Activated CD8-positive, alpha-beta memory T cell treated with anti-CD3 and anti-CD28 coated beads, Interleukin-2, amount 10 ng/mL, durations not matched to agents 7 days and 5 days (primary cell): ENCODE measurements around the gene BNIP3. TPM values are rescaled to one million over a fixed set of nuclear protein-coding genes. Genes with fewer than 3 reads are reported as not detected.
"Not testable (repeated sequence)": the region's sequence is repeated elsewhere in the genome, so short reads cannot be mapped to it uniquely, and the experiment has no call there.

Experiments used
- ATAC-seq: fragments of 150-1000 bp; cut with Tn5 transposase; one replicate; pipeline ENCODE4 v1.10.0; 2021; ENCODE audit warnings: moderate library complexity
- CTCF ChIA-PET: fragments of 350-600 bp; sonication (Branson Sonifier 250); formaldehyde crosslinking; loops from one replicate; lab custom pipeline; 2021; ENCODE audit warnings: antibody characterized with exemption; lab: Charles Lee
- DNase-seq: peaks from one replicate; pipeline ENCODE4 v3.0.0-alpha.2; 2020
- H3K27ac Mint-ChIP-seq: one replicate; pipeline ENCODE4 v1.8.0; 2021; ENCODE audit warnings: mild to moderate bottlenecking, mixed read lengths
- H3K27me3 Mint-ChIP-seq: one replicate; pipeline ENCODE4 v1.8.0; 2021; ENCODE audit warnings: mixed read lengths
- H3K36me3 Mint-ChIP-seq: one replicate; pipeline ENCODE4 v1.8.0; 2021; ENCODE audit warnings: mild to moderate bottlenecking, mixed read lengths
- H3K4me1 Mint-ChIP-seq: one replicate; pipeline ENCODE4 v1.8.0; 2021; ENCODE audit warnings: mixed read lengths
- H3K4me3 Mint-ChIP-seq: one replicate; pipeline ENCODE4 v1.8.0; 2021; ENCODE audit warnings: mild to moderate bottlenecking, moderate library complexity, mixed read lengths
- H3K9me3 Mint-ChIP-seq: one replicate; pipeline ENCODE4 v1.8.0; 2022; ENCODE audit warnings: low read depth, mixed read lengths
- total RNA-seq, 2 experiments: library from RNA; stranded (reverse); gene quantifications; one replicate each; pipeline ENCODE4 v1.2.3, GENCODE V29; 2021

BNIP3 gene
- total RNA-seq, 2 experiments from 2014 or later, result 21.9 to 39.2 TPM

GRCh38 chr10:131949908-131950307 is 31.8 kb downstream of the BNIP3 start:
- H3K9me3 Mint-ChIP-seq, H3K27ac Mint-ChIP-seq, H3K27me3 Mint-ChIP-seq, DNase-seq, ATAC-seq, H3K4me1 Mint-ChIP-seq, H3K4me3 Mint-ChIP-seq, CTCF ChIA-PET: not testable (repeated sequence)
- H3K36me3 Mint-ChIP-seq, result peaks cover 61% of the 10 kb centered on the region

GRCh38 chr10:131949041-131949862 is 32.5 kb downstream of the BNIP3 start:
- Mint-ChIP-seq H3K36me3 (peaks cover 55% of the 10 kb centered on the region), H3K27ac (no peak overlapping the region), H3K9me3 (no peaks in the 10 kb centered on the region), H3K4me3 (no peak overlapping the region), H3K4me1 (no peaks in the 10 kb centered on the region), H3K27me3 (no peaks in the 10 kb centered on the region)
- CTCF ChIA-PET, result no interaction called here
- DNase-seq (no peak), ATAC-seq (no peak)

DNA sequence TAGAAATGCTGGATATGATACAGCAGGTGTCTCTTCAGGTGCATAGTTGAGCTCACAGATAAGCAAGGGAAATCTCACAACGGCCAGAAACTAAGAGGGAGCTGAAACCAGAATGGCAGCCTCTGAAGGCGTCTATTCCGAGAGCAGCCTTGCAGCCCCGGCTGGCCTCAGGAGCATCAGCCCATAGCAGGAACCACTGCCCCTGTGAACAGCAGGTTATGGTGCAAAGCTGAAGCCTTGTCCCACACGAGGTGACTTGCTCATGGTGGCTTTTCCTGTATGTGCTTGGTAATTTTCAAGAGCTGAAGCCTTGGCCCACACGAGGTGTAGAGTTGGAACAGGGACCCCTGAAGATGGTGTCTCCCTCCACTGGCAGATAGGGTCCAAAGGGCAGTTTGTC is 33.2 kb downstream of the BNIP3 start:
- no peaks in the 10 kb centered on the region for H3K27me3 Mint-ChIP-seq
- H3K4me1 Mint-ChIP-seq, result no peaks in the 10 kb centered on the region
- H3K9me3 Mint-ChIP-seq, result no peaks in the 10 kb centered on the region
- H3K36me3 Mint-ChIP-seq, result peaks cover 59% of the 10 kb centered on the region
- H3K27ac Mint-ChIP-seq, result no peak overlapping the region
- no peak for ATAC-seq
- CTCF ChIA-PET, result no interaction called here
- no peak overlapping the region for H3K4me3 Mint-ChIP-seq
- DNase-seq, result no peak

DNA sequence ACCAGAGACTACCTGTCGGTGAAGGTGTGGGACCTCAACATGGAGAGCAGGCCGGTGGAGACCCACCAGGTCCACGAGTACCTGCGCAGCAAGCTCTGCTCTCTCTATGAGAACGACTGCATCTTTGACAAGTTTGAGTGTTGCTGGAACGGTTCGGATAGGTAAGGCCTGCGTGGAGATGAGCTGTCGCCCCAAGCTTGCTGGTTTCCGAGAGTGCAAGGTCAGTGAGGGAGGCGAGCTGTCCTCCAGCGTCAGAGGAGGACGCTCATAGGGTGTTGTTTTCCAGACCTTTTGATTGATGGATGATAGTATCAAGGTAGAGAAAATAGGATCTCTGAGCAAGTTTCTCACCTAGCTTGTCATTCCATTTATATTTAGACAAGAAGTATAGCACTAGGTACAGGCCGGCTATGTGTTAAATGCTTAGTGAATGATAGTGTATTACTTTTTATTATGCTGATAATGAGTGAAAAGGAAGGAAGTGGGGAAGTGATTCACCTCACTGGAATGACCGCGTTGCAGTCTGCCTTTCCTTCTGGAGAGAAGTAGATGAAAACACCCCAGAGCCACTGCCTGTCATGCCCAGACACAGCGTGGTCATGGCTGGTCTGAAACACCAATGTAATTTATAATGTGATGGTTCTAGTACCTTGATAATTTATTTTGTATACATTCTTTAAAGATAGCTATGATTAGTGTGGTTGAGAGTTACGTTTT is 33.9 kb downstream of the BNIP3 start:
- Mint-ChIP-seq H3K27me3 (no peaks in the 10 kb centered on the region), H3K27ac (no peak overlapping the region), H3K36me3 (peaks cover 62% of the 10 kb centered on the region), H3K9me3 (no peaks in the 10 kb centered on the region), H3K4me3 (no peak overlapping the region), H3K4me1 (peaks cover 2% of the 10 kb centered on the region)
- DNase-seq, result no peak
- CTCF ChIA-PET, result no interaction called here
- ATAC-seq, result no peak

GRCh38 chr10:131946880-131947279 is 34.8 kb downstream of the BNIP3 start:
- DNase-seq (no peak), ATAC-seq (no peak)
- Mint-ChIP-seq H3K9me3 (no peaks in the 10 kb centered on the region), H3K4me1 (peaks cover 2% of the 10 kb centered on the region), H3K27ac (no peak overlapping the region), H3K27me3 (no peaks in the 10 kb centered on the region), H3K36me3 (peaks cover 66% of the 10 kb centered on the region), H3K4me3 (no peak overlapping the region)
- CTCF ChIA-PET, result no interaction called here

- peak overlapping the region; percentile 4 for H3K27ac Mint-ChIP-seq
- no peak overlapping the region for H3K4me3 Mint-ChIP-seq
- DNase-seq, result no peak
- peaks cover 2% of the 10 kb centered on the region for H3K4me1 Mint-ChIP-seq
- no peaks in the 10 kb centered on the region for H3K27me3 Mint-ChIP-seq
- H3K36me3 Mint-ChIP-seq, result peaks cover 66% of the 10 kb centered on the region
- no peak for ATAC-seq
- no peaks in the 10 kb centered on the region for H3K9me3 Mint-ChIP-seq
- CTCF ChIA-PET, result no interaction called here
Observed at GRCh38 chr10:131946321-131946751, 35.4 kb downstream of the BNIP3 start.

DNA sequence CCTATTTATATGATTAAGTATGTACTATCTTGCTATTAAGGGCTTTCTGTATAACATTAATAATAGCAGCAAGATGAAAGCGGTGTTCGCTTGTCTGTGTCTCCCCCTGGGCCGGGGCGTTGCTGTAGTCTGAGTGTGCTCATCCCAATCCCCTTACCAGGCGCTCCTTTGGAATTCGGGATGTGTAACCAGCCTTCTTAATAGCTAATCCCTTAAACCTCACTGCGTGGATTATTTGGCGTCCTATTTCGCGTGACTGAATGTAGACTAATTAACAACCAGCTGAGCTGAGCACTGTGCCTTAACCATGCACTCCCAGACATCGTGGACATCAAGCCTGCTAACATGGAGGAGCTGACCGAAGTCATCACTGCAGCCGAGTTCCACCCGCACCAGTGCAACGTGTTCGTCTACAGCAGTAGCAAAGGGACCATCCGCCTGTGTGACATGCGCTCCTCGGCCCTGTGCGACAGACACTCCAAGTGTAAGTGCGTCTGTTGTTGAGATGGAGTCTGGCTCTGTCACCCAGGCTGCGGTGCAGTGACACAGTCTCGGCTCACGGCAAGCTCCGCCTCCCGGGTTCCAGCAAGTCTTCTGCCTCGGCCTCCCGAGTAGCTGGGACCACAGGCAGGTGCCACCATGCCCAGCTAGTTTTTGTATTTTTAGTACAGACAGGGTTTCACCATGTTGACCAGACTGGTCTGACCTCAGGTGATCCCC is 36.6 kb downstream of the BNIP3 start:
- Mint-ChIP-seq H3K36me3 (peaks cover 65% of the 10 kb centered on the region), H3K9me3 (no peaks in the 10 kb centered on the region), H3K4me1 (peaks cover 2% of the 10 kb centered on the region), H3K27ac (no peak overlapping the region), H3K4me3 (no peak overlapping the region), H3K27me3 (no peaks in the 10 kb centered on the region)
- DNase-seq, result no peak
- no peak for ATAC-seq
- CTCF ChIA-PET, result interaction anchor here (1.2 kb wide), 1 partner anchor 77 kb away, joined by 3 read pairs; no protein-coding TSS in a partner anchor

GRCh38 chr10:131944412-131944811 is 37.3 kb downstream of the BNIP3 start:
- ATAC-seq, result no peak
- CTCF ChIA-PET, result interaction anchor here (1.2 to 1.8 kb wide), 2 partner anchors 57 to 78 kb away, joined by 3 to 6 read pairs; no protein-coding TSS in a partner anchor
- H3K27ac Mint-ChIP-seq, result no peak overlapping the region
- H3K4me3 Mint-ChIP-seq, result no peak overlapping the region
- H3K4me1 Mint-ChIP-seq, result peaks cover 2% of the 10 kb centered on the region
- no peaks in the 10 kb centered on the region for H3K9me3 Mint-ChIP-seq
- DNase-seq, result no peak
- peaks cover 64% of the 10 kb centered on the region for H3K36me3 Mint-ChIP-seq
- H3K27me3 Mint-ChIP-seq, result no peaks in the 10 kb centered on the region

DNA sequence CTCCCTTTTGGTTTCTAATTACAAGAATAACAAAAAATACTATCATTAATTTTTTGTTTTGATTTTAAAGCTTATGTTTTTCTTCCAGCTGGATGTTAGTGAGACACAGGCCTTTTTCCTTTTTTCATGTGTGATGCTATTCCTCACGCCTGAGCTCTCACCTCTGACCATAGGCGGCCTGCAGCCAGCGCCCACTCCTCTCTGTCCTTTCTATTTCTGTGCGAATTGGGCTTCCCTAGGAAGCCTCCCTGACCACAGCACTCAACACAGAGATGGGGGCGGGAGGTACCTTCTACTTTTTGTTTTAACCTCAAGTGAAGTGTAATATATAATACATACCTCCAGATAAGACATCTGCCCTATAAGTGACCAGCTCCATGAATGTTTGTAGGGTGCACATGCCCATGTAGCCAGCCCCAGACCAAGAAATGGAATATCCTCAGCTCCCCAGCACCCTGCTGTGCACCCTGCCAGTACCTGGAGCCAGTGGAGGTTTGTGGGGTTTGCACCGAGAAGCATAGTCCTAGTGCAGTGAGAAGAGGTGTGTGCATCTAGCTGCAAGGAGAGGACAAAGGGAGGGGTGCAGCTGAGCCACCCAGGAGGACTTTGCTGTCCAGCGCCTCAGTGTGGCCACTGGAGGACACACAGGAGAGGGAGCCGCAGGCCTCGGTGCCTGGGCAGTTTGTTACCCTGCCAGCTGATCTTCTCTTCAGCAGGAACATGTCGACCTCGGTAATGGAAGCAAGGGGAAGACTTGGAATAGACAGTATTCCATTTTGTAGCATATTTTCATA is 38.5 kb downstream of the BNIP3 start:
- Mint-ChIP-seq H3K27ac (no peak overlapping the region), H3K9me3 (no peaks in the 10 kb centered on the region), H3K27me3 (no peaks in the 10 kb centered on the region), H3K4me1 (peaks cover 2% of the 10 kb centered on the region), H3K4me3 (no peak overlapping the region), H3K36me3 (peaks cover 56% of the 10 kb centered on the region)
- CTCF ChIA-PET, result interaction anchor here (0.8 to 1.8 kb wide), 4 partner anchors 47 to 80 kb away, joined by 3 to 13 read pairs (median 5); no protein-coding TSS in a partner anchor
- ATAC-seq (no peak), DNase-seq (no peak)

GRCh38 chr10:131942455-131942854 is 39.3 kb downstream of the BNIP3 start:
- no peak overlapping the region for H3K27ac Mint-ChIP-seq
- CTCF ChIA-PET, result interaction anchor here (1.4 to 1.8 kb wide), 3 partner anchors 55 to 80 kb away, joined by 4 to 13 read pairs (median 6); no protein-coding TSS in a partner anchor

GRCh38 chr10:131938681-131939080 is 43.0 kb downstream of the BNIP3 start:
- Mint-ChIP-seq H3K27ac (no peak overlapping the region), H3K4me3 (no peak overlapping the region), H3K9me3 (no peaks in the 10 kb centered on the region), H3K36me3 (peaks cover 31% of the 10 kb centered on the region), H3K27me3 (no peaks in the 10 kb centered on the region), H3K4me1 (peaks cover 16% of the 10 kb centered on the region)
- DNase-seq, result no peak
- ATAC-seq, result no peak
- CTCF ChIA-PET, result no interaction called here

More at GRCh38 chr10:131942455-131942854, 39.3 kb downstream of the BNIP3 start:
- no peaks in the 10 kb centered on the region for H3K9me3 Mint-ChIP-seq
- no peaks in the 10 kb centered on the region for H3K27me3 Mint-ChIP-seq
- DNase-seq (no peak), ATAC-seq (no peak)
- peaks cover 49% of the 10 kb centered on the region for H3K36me3 Mint-ChIP-seq
- no peak overlapping the region for H3K4me3 Mint-ChIP-seq
- peaks cover 2% of the 10 kb centered on the region for H3K4me1 Mint-ChIP-seq

DNA sequence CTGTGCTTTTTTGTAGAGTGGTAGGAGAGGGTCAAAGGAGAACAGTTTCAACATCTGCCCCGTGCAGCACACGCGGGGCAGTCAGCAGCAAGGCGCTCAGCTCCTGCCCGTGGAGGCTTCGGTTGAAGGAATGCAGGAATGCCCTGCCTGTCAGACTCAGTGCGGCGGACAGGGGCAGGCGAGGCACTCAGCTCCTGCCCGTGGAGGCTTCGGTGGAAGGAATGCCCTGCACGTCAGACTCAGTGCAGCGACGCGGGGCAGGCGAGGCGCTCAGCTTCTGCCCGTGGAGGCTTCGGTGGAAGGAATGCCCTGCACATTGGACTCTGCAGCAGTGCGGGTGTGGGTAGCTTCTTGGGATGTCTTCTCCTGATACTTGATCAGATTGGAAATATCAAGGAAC is 43.9 kb downstream of the BNIP3 start:
- no peaks in the 10 kb centered on the region for H3K27me3 Mint-ChIP-seq
- H3K4me3 Mint-ChIP-seq, result no peak overlapping the region
- ATAC-seq (no peak), DNase-seq (no peak)
- CTCF ChIA-PET, result no interaction called here
- H3K27ac Mint-ChIP-seq, result no peak overlapping the region
- H3K9me3 Mint-ChIP-seq, result no peaks in the 10 kb centered on the region
- H3K4me1 Mint-ChIP-seq, result peaks cover 14% of the 10 kb centered on the region
- H3K36me3 Mint-ChIP-seq, result peaks cover 27% of the 10 kb centered on the region
